ENCODE results near the gene GRIK2. TPM values are rescaled to one million over a fixed set of nuclear protein-coding genes. Genes with fewer than 3 reads are reported as not detected.

Gene GRIK2
- total and polyA plus RNA-seq, 2 experiments from 2014 or later, result 1.4 to 7.1 TPM

- Histone ChIP-seq H3K4me2 (ENCODE audit: unreplicated experiment) (no peak overlapping the region), H4K20me1 (ENCODE audit: insufficient read depth) (no peaks in the 10 kb centered on the region), H3K9me2 (ENCODE audit: insufficient read depth) (no peaks in the 10 kb centered on the region; the same call in 1 of the 2 replicates), H3K9ac (no peak overlapping the region), H3F3A (ENCODE audit: insufficient read depth) (no peaks in the 10 kb centered on the region), H2AFZ (no peak overlapping the region), H3K27ac (no peak overlapping the region), H3K79me2 (ENCODE audit: insufficient read depth) (no peaks in the 10 kb centered on the region), H3K36me3 (ENCODE audit: low read depth) (no peaks in the 10 kb centered on the region), H3K4me3 (no peak overlapping the region), H3K9me3 (ENCODE audit: low read depth) (no peaks in the 10 kb centered on the region), H3K27me3 (replicated peaks; ENCODE audit: insufficient read depth) (no peaks in the 10 kb centered on the region), H3K4me1 (ENCODE audit: insufficient read depth) (no peaks in the 10 kb centered on the region)
- TF ChIP-seq EZH2 (IDR thresholded peaks at IDR 0.05; ENCODE audit: insufficient read depth, poor library complexity, severe bottlenecking), result no peak
- TF ChIP-seq EZH2phosphoT487 (IDR thresholded peaks at IDR 0.05; ENCODE audit: insufficient read depth, low read depth), result no peak
- in situ Hi-C loops (cut with MboI), result no loop called here
- DNase-seq, result peak; percentile 36
- WGBS, 2 experiments (ENCODE audit: low coverage in 1 of 2, low lambda C conversion rate in 2 of 2, missing lambda C conversion rate in 2 of 2), result 0% methylated on average over 1 of the region's 1 CpG
Observed at GRCh38 chr6:101851911-101852310, 458.4 kb downstream of the GRIK2 start.

GRCh38 chr6:101853231-101854085 lies 459.9 kb downstream of the GRIK2 start:
- no peak overlapping the region for H2AFZ ChIP-seq
- H3K27ac ChIP-seq, result no peak overlapping the region
- no peak overlapping the region for H3K4me3 ChIP-seq
- H3K36me3 ChIP-seq (ENCODE audit: low read depth), result no peaks in the 10 kb centered on the region
- in situ Hi-C loops (cut with MboI), result no loop called here
- no peaks in the 10 kb centered on the region for H3F3A ChIP-seq (ENCODE audit: insufficient read depth)
- no peak overlapping the region for H3K9ac ChIP-seq
- H3K27me3 ChIP-seq (replicated peaks; ENCODE audit: insufficient read depth), result no peaks in the 10 kb centered on the region
- no peaks in the 10 kb centered on the region for H4K20me1 ChIP-seq (ENCODE audit: insufficient read depth)
- H3K4me2 ChIP-seq (ENCODE audit: unreplicated experiment), result no peak overlapping the region
- TF ChIP-seq EZH2phosphoT487 (IDR thresholded peaks at IDR 0.05; ENCODE audit: insufficient read depth, low read depth), result no peak
- TF ChIP-seq EZH2 (IDR thresholded peaks at IDR 0.05; ENCODE audit: insufficient read depth, poor library complexity, severe bottlenecking), result no peak
- no peak for DNase-seq
- H3K4me1 ChIP-seq (ENCODE audit: insufficient read depth), result no peaks in the 10 kb centered on the region
- no peaks in the 10 kb centered on the region for H3K9me3 ChIP-seq (ENCODE audit: low read depth)
- WGBS, 2 experiments (ENCODE audit: low coverage in 1 of 2, low lambda C conversion rate in 2 of 2, missing lambda C conversion rate in 2 of 2), result 40 to 52% methylated on average over 3 of the region's 3 CpGs
- no peaks in the 10 kb centered on the region; the same call in 1 of the 2 replicates for H3K9me2 ChIP-seq (ENCODE audit: insufficient read depth)
- H3K79me2 ChIP-seq (ENCODE audit: insufficient read depth), result no peaks in the 10 kb centered on the region

GRCh38 chr6:101876431-101876830 lies 482.9 kb downstream of the GRIK2 start:
- no peaks in the 10 kb centered on the region for H3F3A ChIP-seq (ENCODE audit: insufficient read depth)
- in situ Hi-C loops (cut with MboI), result no loop called here
- H3K36me3 ChIP-seq (ENCODE audit: low read depth), result no peaks in the 10 kb centered on the region
- H3K9me2 ChIP-seq (ENCODE audit: insufficient read depth), result no peaks in the 10 kb centered on the region
- DNase-seq, result no peak
- H3K9me3 ChIP-seq (ENCODE audit: low read depth), result no peaks in the 10 kb centered on the region
- H3K79me2 ChIP-seq (ENCODE audit: insufficient read depth), result no peaks in the 10 kb centered on the region
- no peak overlapping the region for H3K4me2 ChIP-seq (ENCODE audit: unreplicated experiment)
- H2AFZ ChIP-seq, result no peak overlapping the region
- no peak overlapping the region for H3K9ac ChIP-seq
- H3K27me3 ChIP-seq (replicated peaks; ENCODE audit: insufficient read depth), result no peaks in the 10 kb centered on the region
- TF ChIP-seq EZH2 (IDR thresholded peaks at IDR 0.05; ENCODE audit: insufficient read depth, poor library complexity, severe bottlenecking) (no peak), EZH2phosphoT487 (IDR thresholded peaks at IDR 0.05; ENCODE audit: insufficient read depth, low read depth) (no peak)
- H3K27ac ChIP-seq, result no peak overlapping the region
- no peaks in the 10 kb centered on the region for H3K4me1 ChIP-seq (ENCODE audit: insufficient read depth)
- H3K4me3 ChIP-seq, result no peak overlapping the region
- no peaks in the 10 kb centered on the region for H4K20me1 ChIP-seq (ENCODE audit: insufficient read depth)

- Histone ChIP-seq H3K9me2 (ENCODE audit: insufficient read depth) (no peaks in the 10 kb centered on the region), H3F3A (ENCODE audit: insufficient read depth) (no peaks in the 10 kb centered on the region), H3K4me3 (no peak overlapping the region), H4K20me1 (ENCODE audit: insufficient read depth) (no peaks in the 10 kb centered on the region), H3K27ac (no peak overlapping the region), H3K27me3 (replicated peaks; ENCODE audit: insufficient read depth) (no peaks in the 10 kb centered on the region), H3K4me1 (ENCODE audit: insufficient read depth) (no peaks in the 10 kb centered on the region), H3K4me2 (ENCODE audit: unreplicated experiment) (no peak overlapping the region), H3K79me2 (ENCODE audit: insufficient read depth) (no peaks in the 10 kb centered on the region), H2AFZ (peak overlapping the region; percentile 34; the same call in 1 of the 2 replicates), H3K36me3 (ENCODE audit: low read depth) (no peaks in the 10 kb centered on the region), H3K9ac (no peak overlapping the region), H3K9me3 (ENCODE audit: low read depth) (no peaks in the 10 kb centered on the region)
- TF ChIP-seq EZH2 (IDR thresholded peaks at IDR 0.05; ENCODE audit: insufficient read depth, poor library complexity, severe bottlenecking), result no peak
- TF ChIP-seq EZH2phosphoT487 (IDR thresholded peaks at IDR 0.05; ENCODE audit: insufficient read depth, low read depth), result no peak
- DNase-seq, result no peak
- in situ Hi-C loops (cut with MboI), result no loop called here
- WGBS, 2 experiments (ENCODE audit: low coverage in 1 of 2, low lambda C conversion rate in 2 of 2, missing lambda C conversion rate in 2 of 2), result 55 to 61% methylated on average over 7 of the region's 7 CpGs
Observed at GRCh38 chr6:101878554-101879276, 485.2 kb downstream of the GRIK2 start.
